Cortex of kidney (tissue), 1 donor: ENCODE data around the gene MAPK7.

ENCODE experiments used
- DNase-seq: peaks from one replicate; lab custom pipeline; 2025; lab: John Stamatoyannopoulos, UW

MAPK7 gene

GRCh38 chr17:19401321-19402010 lies 23.2 kb downstream of the MAPK7 start:
- DNase-seq, result no peak

- no peak for DNase-seq
These were observed 23.9 kb downstream of the MAPK7 start for GRCh38 chr17:19402171-19402570.

DNA sequence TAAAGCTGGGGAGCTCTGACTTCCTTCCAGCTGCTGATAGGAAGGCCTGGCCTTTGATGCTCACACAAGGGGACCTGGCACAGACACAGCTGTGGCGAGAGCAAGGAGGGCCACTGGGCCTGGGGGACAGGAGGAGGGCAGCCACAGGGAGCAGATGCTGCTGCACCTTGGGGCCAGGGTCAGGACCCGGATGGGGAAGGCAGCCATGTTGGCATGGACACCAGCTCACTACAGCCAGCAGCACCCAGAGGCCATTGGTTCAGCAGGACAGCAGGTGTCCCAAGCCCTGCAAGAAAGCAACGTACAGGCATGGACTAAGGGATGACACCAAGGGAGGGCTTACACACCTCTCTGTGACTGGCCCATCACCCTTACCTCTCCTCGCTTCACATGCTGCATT lies 24.7 kb downstream of the MAPK7 start:
- no peak for DNase-seq

DNA sequence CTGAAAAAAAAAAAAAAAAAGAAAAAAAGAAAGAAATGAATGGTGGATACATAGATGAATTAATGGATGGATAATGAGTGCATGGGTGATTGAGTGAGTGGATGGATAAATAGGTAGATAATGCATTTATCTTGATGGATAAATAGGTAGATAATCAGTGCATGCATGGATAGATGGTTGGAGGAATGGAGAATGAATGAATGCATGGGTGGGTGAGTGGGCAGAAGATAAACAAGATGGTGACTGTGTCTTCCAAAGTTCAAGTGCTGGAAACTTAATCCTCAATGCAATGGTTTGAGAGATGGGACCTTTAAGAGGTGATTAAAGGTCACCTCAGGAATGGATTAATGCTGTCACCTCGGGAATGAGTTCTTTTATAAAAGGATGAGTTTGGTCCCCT lies 26.0 kb downstream of the MAPK7 start:
- DNase-seq, result no peak

GRCh38 chr17:19405114-19405513 lies 26.8 kb downstream of the MAPK7 start:
- no peak for DNase-seq

DNA sequence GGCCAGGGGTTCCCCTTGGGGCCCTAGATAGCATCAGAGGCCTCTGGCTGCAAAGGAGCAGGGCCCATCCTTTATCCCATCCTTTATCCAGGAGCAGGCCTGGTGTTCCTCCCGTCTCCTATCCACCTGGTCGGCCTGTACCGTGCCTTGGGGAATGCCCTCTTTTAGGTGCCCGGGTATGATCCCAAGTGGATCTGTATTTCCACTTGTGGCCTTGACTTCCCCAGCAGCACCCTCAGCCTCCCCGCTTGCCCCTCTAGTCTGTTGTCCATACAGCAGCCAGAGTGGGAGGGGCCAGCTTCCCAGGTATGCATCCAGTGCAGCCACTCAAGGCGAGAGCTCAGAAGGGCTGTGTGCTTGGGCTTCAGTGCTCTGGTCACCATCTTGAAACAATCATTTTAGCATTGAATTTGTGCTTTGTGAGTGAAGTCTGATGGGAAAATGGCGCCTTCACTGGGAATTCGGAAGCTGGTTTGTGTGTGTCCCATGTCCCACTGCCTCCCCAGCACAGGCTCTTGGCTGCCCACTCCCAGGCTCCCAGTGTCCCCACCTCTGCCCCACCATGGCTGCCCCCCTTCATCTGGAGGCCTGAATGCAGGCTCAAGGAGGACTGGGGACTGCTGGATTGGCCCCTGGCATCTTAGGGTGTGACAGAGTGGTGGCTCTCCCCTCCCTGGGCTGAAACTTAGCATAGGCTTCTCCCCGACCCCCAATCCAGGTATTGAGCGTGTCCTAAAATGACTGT lies 29.5 kb downstream of the MAPK7 start:
- DNase-seq, result no peak

- DNase-seq, result no peak
These were observed 30.0 kb downstream of the MAPK7 start for GRCh38 chr17:19408346-19408710.

DNA sequence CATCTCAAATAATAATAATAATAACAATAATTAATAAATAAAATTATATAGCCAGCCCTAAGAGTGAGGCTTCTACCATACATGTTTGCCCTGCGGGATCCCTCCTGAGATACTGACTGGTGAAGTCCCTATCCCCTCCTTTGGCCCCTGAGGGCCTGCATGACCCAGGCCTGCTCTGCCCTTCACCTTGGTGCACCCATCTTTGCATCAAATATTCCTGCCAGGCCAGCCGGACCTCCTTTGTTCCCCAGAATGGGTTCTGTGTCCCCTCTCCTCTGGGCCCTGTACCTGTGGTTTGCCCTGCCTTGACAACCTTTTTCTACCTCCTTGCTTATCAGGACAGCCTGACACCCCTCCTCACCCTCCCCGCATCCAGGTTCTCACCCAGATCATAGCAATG lies 30.8 kb downstream of the MAPK7 start:
- DNase-seq, result no peak

- no peak for DNase-seq
These were observed 31.2 kb downstream of the MAPK7 start for GRCh38 chr17:19409509-19409908.

DNA sequence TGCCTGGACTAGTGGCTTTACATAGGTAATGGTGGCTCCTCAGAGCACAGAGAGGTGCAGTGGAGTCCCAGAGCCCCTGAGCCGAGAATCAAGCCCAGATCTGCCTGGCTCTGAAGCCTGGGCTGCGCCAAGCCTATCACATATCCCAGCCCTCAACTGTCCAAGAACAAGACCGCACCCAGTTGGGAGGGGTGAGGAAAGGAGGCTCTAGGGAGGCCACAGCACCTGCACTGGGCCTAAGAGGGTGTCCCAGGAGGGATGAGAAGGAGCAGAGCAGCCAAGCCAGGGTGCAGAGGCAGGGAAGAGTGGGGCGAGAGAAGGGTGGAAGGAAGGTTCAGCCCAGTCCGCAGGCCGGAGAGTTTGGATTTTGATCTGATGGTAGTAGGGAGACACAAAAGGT lies 31.8 kb downstream of the MAPK7 start:
- DNase-seq, result no peak

- no peak for DNase-seq
These were observed 32.8 kb downstream of the MAPK7 start, which contains the start of gene RNF112 for GRCh38 chr17:19410875-19411620. Gene RNF112, plus strand, starts transcription at chr17:19411232. Its CDS starts 177 bp downstream, at chr17:19411409.

- no peak for DNase-seq
These were observed 33.3 kb downstream of the MAPK7 start for GRCh38 chr17:19411631-19412030.

DNA sequence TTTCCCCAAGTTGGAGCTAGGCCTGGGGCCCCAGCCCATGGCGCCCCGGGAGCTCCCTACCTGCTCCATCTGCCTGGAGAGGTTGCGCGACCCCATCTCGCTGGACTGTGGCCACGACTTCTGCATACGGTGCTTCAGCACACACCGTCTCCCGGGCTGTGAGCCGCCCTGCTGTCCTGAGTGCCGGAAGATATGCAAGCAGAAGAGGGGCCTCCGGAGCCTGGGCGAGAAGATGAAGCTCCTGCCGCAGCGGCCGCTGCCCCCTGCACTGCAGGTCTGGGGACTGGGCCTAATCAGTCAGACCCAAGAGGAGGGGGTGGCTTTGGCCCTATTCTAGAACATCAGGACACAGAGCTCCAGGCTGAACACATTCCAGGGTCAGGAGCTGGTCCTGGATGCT lies 34.2 kb downstream of the MAPK7 start:
- no peak for DNase-seq

DNA sequence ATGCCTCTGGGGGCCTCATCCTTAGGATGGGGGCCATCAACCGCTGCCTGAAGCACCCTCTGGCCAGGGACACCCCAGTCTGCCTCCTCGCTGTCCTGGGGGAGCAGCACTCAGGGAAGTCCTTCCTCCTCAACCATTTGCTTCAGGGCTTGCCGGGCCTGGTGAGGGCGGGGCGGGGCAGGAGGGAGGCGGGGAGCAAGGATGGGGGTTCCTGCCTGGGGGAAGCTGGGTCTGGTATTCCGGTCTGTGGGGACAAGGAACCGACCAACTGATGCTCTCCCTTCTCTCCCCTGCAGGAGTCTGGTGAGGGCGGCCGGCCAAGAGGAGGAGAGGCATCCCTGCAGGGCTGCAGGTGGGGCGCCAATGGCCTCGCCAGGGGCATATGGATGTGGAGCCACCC lies 34.7 kb downstream of the MAPK7 start:
- no peak for DNase-seq

DNA sequence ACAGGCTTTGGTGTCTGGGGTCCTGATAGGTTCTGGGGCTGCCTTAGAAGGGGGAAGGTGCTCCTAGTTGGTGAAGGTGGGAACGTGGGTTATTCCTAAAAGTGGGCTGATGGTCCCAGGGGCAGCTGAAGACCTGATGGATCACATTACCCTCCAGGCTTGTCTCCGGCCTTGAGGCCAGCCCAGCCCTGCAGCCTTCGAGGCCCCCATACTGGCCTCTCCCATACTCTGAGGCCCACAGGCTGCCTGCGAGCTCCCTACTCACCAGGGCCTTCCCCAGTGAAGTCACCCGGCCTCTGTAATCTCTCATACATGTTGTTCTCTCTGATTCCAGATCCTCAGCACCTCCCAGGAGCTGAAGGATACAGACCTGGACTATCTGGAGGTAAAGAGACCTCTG lies 35.5 kb downstream of the MAPK7 start:
- DNase-seq, result no peak

DNA sequence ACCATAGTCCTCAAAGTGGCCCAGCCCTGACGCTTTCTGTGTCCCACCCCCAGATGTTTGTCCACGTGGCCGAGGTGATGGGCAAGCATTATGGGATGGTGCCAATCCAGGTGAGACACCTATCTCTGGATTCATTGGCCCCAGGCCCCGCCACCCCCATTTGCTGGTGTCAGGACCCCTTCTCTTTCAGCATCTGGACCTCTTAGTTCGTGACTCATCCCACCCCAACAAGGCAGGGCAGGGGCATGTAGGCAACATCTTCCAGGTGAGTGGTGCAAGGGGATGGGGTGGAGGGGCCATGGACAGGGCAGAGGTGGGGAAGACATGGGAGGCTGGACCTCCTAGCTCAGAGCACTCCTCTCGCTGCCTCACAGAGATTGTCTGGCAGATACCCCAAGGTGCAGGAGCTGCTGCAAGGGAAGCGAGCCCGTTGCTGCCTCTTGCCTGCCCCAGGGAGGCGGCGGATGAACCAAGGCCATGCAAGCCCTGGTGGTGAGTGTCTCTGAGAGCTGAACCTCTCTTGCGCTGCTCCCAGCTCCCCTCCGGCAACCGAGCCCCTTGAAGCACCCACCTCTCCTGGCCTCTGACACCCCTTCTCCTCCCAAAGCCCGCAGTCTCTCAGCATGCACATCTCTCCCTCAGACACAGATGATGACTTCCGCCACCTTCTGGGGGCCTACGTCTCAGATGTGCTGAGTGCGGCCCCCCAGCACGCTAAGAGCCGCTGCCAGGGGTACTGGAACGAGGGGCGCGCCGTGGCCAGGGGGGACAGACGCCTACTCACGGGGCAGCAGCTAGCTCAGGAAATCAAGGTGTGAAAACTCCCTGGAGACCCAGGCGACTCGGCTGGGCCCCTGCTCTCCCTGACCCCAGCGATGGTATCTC lies 36.3 kb downstream of the MAPK7 start:
- DNase-seq, result no peak

DNA sequence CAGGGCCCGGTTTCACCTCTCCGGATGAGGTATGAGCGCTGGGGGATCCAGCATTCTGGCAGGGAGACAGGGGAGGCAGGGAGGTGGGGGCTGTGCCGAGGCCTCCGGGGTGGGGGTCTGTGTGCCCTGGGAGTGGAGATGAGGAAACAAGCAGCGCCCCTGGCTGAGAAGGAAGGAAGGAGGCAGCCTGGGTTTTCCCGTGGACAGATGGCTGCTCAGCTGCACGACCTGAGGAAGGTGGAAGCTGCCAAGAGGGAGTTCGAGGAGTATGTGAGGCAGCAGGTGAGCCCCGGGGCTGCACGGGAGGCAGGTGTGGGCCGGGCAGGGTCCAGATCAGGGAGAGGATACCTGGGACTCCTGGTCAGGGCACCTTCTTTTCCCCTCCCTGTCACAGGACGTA lies 37.0 kb downstream of the MAPK7 start:
- DNase-seq, result no peak

GRCh38 chr17:19415806-19416775 lies 37.8 kb downstream of the MAPK7 start:
- no peak for DNase-seq

GRCh38 chr17:19417611-19418010 lies 39.3 kb downstream of the MAPK7 start:
- no peak for DNase-seq

GRCh38 chr17:19418251-19418992 lies 40.1 kb downstream of the MAPK7 start:
- no peak for DNase-seq
